Stimulated activated CD4-positive, alpha-beta T cell treated with anti-CD3 and anti-CD28 coated beads, TNF-alpha, amount 100 ng/mL, for 1 hour (primary cell): ENCODE measurements around the gene DEPDC1B.
"Not testable (repeated sequence)": the region's sequence is repeated elsewhere in the genome, so short reads cannot be mapped to it uniquely, and the experiment has no call there.

Experiments used
- DNase-seq, 3 donors: peaks; one replicate each; pipeline ENCODE4 v3.0.0-alpha.2; 2020; ENCODE audit warnings: low read depth in 3 of 3, low spot score in 1 of 3

The DEPDC1B gene

GRCh38 chr5:60699288-60699608 lies 718 bp downstream of the DEPDC1B start:
- DNase-seq, result no peak

- no peak for DNase-seq
These were observed 1.6 kb downstream of the DEPDC1B start for GRCh38 chr5:60698336-60698735.

- no peak for DNase-seq
These were observed 9.6 kb downstream of the DEPDC1B start for GRCh38 chr5:60690326-60690725.

- no peak for DNase-seq
These were observed 11.0 kb downstream of the DEPDC1B start for GRCh38 chr5:60688980-60689379.

- no peak for DNase-seq
These were observed 11.8 kb downstream of the DEPDC1B start for GRCh38 chr5:60687927-60688720.

GRCh38 chr5:60686157-60686556 lies 13.8 kb downstream of the DEPDC1B start:
- DNase-seq, result no peak

- DNase-seq, result no peak
These were observed 14.3 kb downstream of the DEPDC1B start for GRCh38 chr5:60685700-60686099.

GRCh38 chr5:60685028-60685427 lies 14.9 kb downstream of the DEPDC1B start:
- DNase-seq, result no peak

GRCh38 chr5:60682007-60682406 lies 18.0 kb downstream of the DEPDC1B start:
- DNase-seq, result not testable (repeated sequence)

GRCh38 chr5:60679816-60680215 lies 20.1 kb downstream of the DEPDC1B start:
- DNase-seq, result no peak

GRCh38 chr5:60677850-60678664 lies 21.9 kb downstream of the DEPDC1B start:
- no peak for DNase-seq

- DNase-seq, result no peak
These were observed 24.7 kb downstream of the DEPDC1B start for GRCh38 chr5:60675286-60675685.

- no peak for DNase-seq
These were observed 25.5 kb downstream of the DEPDC1B start for GRCh38 chr5:60674251-60675069.

GRCh38 chr5:60673334-60673733 lies 26.6 kb downstream of the DEPDC1B start:
- no peak for DNase-seq

- no peak for DNase-seq
These were observed 27.2 kb downstream of the DEPDC1B start for GRCh38 chr5:60672693-60673264.

GRCh38 chr5:60671899-60672692 lies 27.9 kb downstream of the DEPDC1B start:
- no peak for DNase-seq

- DNase-seq, result no peak
These were observed 29.2 kb downstream of the DEPDC1B start for GRCh38 chr5:60670749-60671148.

- DNase-seq, result no peak
These were observed 31.2 kb downstream of the DEPDC1B start for GRCh38 chr5:60668686-60669304.

GRCh38 chr5:60651872-60652620 lies 47.9 kb downstream of the DEPDC1B start:
- DNase-seq, result no peak
